ENCODE measurements around the gene INCENP.
"Not testable (repeated sequence)": the region's sequence is repeated elsewhere in the genome, so short reads cannot be mapped to it uniquely, and the experiment has no call there.

INCENP gene

GRCh38 chr11:62181097-62181496 is 57.3 kb downstream of the INCENP start:
- DNase-seq = no peak

GRCh38 chr11:62182147-62182891 is 58.5 kb downstream of the INCENP start:
- DNase-seq = no peak

GRCh38 chr11:62186195-62186594 is 62.4 kb downstream of the INCENP start:
- DNase-seq = no peak

GRCh38 chr11:62190011-62190410 is 66.2 kb downstream of the INCENP start, which contains the start of gene SCGB1D1:
Gene SCGB1D1, plus strand, starts transcription at chr11:62190216. Its CDS starts 69 bp downstream, at chr11:62190285.
- DNase-seq = peak; percentile 47

- DNase-seq = no peak
Measured at GRCh38 chr11:62193952-62194351, 70.1 kb downstream of the INCENP start.

GRCh38 chr11:62195010-62195409 is 71.2 kb downstream of the INCENP start:
- not testable (repeated sequence) for DNase-seq

- no peak for DNase-seq
Measured at GRCh38 chr11:62195945-62196344, 72.1 kb downstream of the INCENP start.

- not testable (repeated sequence) for DNase-seq
Measured at GRCh38 chr11:62197400-62197799, 73.6 kb downstream of the INCENP start.

- no peak for DNase-seq
Measured at GRCh38 chr11:62201376-62201775, 77.6 kb downstream of the INCENP start.

Data from NCI-H2081 treated with DMSO at 0.1 percent for 48 hours (cell line).